HEK293T (cell line): ENCODE measurements around the gene IMP3.

Experiments
- FOXA1 ChIP-seq: fragments of 450-650 bp; IDR thresholded peaks from 2 replicates; pipeline ENCODE4 v1.6.1; 2016; ENCODE audit warnings: mild to moderate bottlenecking
- FOXM1 ChIP-seq: fragments of 450-650 bp; IDR thresholded peaks from 2 replicates; pipeline ENCODE4 v1.6.1; 2017; ENCODE audit warnings: mild to moderate bottlenecking, borderline replicate concordance
- HDGF ChIP-seq: fragments of 450-650 bp; IDR thresholded peaks from 2 replicates; pipeline ENCODE4 v1.6.1; 2017; ENCODE audit warnings: antibody characterized with exemption, borderline replicate concordance
- SP1 ChIP-seq: fragments of 450-650 bp; IDR thresholded peaks from 2 replicates; pipeline ENCODE4 v1.6.1; 2017
- SUZ12 ChIP-seq: fragments of 450-650 bp; IDR thresholded peaks from 2 replicates; pipeline ENCODE4 v1.6.1; 2016; ENCODE audit warnings: mild to moderate bottlenecking
- TARDBP ChIP-seq: fragments of 450-650 bp; IDR thresholded peaks from 2 replicates; pipeline ENCODE4 v1.6.1; 2016

DNA sequence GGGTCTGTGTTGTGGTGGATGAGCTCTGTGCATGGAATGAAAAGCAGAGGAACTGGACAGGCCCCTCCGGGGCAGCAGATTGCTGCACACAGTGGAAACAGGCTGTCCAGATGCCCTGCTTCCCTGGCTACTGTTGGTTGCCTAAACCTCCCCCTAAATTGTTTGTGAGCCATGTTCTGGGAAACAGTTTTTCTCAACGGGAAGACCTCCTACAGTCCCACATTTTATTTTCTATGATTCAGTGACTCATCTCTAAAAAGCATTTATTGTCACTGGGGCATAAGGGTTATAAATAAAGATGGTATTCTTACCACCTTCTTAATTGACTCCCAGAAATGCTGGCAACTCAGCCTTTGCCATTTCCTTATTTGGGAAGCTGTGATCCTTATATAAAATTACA lies 40.6 kb downstream of the IMP3 start:
- TF ChIP-seq FOXM1, result no peak
- TF ChIP-seq SP1, result no peak
- no peak for TF ChIP-seq SUZ12
- TF ChIP-seq TARDBP, result no peak
- no peak for TF ChIP-seq HDGF
- no peak for TF ChIP-seq FOXA1
